ENCODE results near the gene SCGB1D4. TPM values are rescaled to one million over a fixed set of nuclear protein-coding genes. Genes with fewer than 3 reads are reported as not detected.

SCGB1D4 gene
- total RNA-seq, 2 donors from 2014 or later: not detected

DNA sequence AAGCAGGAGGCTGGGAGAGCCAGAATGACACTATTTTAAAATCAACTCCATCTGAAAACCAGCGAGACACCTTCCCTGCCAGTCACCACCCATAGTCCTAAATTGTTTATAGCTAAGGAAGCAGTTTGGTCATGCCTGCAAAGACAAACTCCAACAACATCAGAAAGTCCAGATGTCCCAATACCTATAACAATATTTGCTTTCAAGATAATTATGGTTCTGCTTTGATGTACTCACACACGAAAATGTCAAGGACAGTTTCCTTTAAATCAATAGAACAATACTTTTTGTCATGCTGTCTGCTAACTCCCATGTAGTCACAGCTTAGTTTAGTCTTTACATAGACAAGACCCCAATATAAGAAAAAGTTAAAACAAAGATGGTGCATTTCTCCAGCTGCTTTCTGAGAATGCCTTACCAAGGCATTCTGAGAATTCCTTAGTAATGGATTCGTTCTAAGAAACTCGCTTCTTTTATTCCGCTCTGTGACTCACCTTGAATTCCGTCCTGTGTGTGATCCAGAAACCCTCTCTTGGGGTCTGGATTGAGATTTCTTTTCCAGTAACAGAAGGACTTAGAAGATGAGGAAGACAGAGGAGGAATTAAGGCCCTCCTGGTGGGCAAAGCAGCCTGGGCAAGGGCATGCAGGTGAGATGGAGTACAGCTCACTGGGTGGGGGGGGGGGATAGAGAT, 38.5 kb downstream of the SCGB1D4 start:
- Histone ChIP-seq H3K27me3 (replicated peaks; ENCODE audit: insufficient read depth) (no peaks in the 10 kb centered on the region), H3K36me3 (no peaks in the 10 kb centered on the region), H3K9me3 (no peaks in the 10 kb centered on the region), H3K4me3 (no peak overlapping the region), H3K27ac (no peak overlapping the region), H3K4me1 (ENCODE audit: control insufficient read depth in 1 of 2, low read depth in 2 of 2) (no peaks in the 10 kb centered on the region)
- DNase-seq (ENCODE audit: low spot score) (no peak), ATAC-seq (ENCODE audit: insufficient number of reproducible peaks, low FRiP score, low read depth) (no peak)
- TF ChIP-seq, protein P1, sequence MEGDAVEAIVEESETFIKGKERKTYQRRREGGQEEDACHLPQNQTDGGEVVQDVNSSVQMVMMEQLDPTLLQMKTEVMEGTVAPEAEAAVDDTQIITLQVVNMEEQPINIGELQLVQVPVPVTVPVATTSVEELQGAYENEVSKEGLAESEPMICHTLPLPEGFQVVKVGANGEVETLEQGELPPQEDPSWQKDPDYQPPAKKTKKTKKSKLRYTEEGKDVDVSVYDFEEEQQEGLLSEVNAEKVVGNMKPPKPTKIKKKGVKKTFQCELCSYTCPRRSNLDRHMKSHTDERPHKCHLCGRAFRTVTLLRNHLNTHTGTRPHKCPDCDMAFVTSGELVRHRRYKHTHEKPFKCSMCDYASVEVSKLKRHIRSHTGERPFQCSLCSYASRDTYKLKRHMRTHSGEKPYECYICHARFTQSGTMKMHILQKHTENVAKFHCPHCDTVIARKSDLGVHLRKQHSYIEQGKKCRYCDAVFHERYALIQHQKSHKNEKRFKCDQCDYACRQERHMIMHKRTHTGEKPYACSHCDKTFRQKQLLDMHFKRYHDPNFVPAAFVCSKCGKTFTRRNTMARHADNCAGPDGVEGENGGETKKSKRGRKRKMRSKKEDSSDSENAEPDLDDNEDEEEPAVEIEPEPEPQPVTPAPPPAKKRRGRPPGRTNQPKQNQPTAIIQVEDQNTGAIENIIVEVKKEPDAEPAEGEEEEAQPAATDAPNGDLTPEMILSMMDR (IDR thresholded peaks at IDR 0.05): no peak

DNA sequence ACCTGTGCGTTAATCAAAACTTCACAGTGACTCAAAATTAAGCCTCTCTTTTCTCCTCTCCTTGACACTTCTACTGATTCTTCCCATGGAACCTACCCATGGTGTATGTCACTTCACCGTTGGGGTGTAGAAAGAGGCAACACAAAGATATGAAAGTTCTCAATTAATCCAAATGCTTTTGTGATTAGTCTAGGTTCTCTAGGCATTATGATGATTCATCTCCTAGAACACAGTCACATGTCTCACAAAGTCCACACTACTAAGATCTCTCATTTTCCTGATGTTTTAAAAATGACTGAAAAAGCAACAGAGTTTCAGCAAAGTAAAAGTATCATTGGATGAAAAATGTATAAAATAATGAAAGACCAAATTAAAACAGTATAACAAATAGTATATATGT, 42.6 kb downstream of the SCGB1D4 start:
- DNase-seq (ENCODE audit: low spot score) (no peak), ATAC-seq (ENCODE audit: insufficient number of reproducible peaks, low FRiP score, low read depth) (no peak)
- Histone ChIP-seq H3K4me1 (ENCODE audit: control insufficient read depth in 1 of 2, low read depth in 2 of 2) (no peaks in the 10 kb centered on the region), H3K9me3 (peaks cover 13% of the 10 kb centered on the region), H3K4me3 (no peak overlapping the region), H3K27me3 (replicated peaks; ENCODE audit: insufficient read depth) (no peaks in the 10 kb centered on the region), H3K36me3 (no peaks in the 10 kb centered on the region), H3K27ac (no peak overlapping the region)
- TF ChIP-seq, protein P1 (IDR thresholded peaks at IDR 0.05): no peak

DNA sequence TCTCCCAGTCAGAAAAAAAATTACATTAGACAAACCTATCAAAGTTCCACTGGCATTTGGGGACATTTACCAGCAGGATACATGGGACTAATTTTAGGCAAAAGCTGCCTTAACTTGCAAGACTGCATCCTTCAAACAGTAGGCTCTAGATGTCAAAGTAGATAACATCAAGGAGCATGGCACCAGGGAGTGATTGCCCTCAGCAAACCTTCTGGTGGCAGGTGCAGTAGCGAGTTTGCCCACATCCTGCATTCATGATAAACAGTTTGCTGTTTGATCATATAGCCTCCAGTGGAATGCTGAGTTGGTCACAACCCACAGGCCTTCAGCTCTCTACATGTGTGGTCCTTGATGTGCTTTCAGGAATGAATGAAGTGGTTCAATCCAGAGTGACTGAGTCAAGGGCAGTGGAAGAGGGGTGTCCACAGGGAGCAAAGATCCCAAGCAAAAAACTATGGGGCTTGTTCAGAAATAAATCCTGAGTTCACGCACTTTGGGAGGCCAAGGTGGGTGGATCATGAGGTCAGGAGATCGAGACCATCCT, 44.8 kb downstream of the SCGB1D4 start:
- no peak for ATAC-seq (ENCODE audit: insufficient number of reproducible peaks, low FRiP score, low read depth)
- H3K27me3 ChIP-seq (replicated peaks; ENCODE audit: insufficient read depth): no peaks in the 10 kb centered on the region
- H3K9me3 ChIP-seq: peaks cover 17% of the 10 kb centered on the region
- H3K36me3 ChIP-seq: no peaks in the 10 kb centered on the region
- DNase-seq (ENCODE audit: low spot score): no peak
- TF ChIP-seq, protein P1 (IDR thresholded peaks at IDR 0.05): no peak
- no peak overlapping the region for H3K27ac ChIP-seq
- no peak overlapping the region for H3K4me3 ChIP-seq
- no peaks in the 10 kb centered on the region for H3K4me1 ChIP-seq (ENCODE audit: control insufficient read depth in 1 of 2, low read depth in 2 of 2)

DNA sequence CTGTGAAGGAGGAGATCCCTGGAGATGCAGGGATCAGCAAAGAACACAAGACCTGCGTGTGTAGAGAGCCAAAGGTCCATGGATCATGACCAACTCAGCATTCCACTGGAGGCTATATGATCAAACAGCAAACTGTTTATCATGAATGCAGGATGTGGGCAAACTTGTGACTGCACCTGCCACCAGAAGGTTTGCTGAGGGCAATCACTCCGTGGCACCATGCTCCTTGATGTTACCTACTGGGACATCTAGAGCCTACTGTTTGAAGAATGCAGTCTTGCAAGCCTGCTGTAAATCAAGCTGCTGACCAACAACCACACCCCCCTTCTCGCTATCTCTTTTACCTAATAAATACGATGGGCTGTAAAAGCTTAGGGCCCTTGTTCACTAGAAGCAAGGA, 47.2 kb downstream of the SCGB1D4 start:
- no peak overlapping the region for H3K4me3 ChIP-seq
- no peaks in the 10 kb centered on the region for H3K36me3 ChIP-seq
- H3K4me1 ChIP-seq (ENCODE audit: control insufficient read depth in 1 of 2, low read depth in 2 of 2): no peaks in the 10 kb centered on the region
- H3K27me3 ChIP-seq (replicated peaks; ENCODE audit: insufficient read depth): no peaks in the 10 kb centered on the region
- DNase-seq (ENCODE audit: low spot score) (no peak), ATAC-seq (ENCODE audit: insufficient number of reproducible peaks, low FRiP score, low read depth) (no peak)
- peaks cover 17% of the 10 kb centered on the region for H3K9me3 ChIP-seq
- TF ChIP-seq, protein P1 (IDR thresholded peaks at IDR 0.05): no peak
- no peak overlapping the region for H3K27ac ChIP-seq

Other genes starting within 250 kb of the SCGB1D4 start
- gene INCENP, start 175.1 kb downstream of the SCGB1D4 start, total RNA-seq: 10 to 100 TPM in 1 of 2 donors, 1 to 10 TPM in 1; 8.8 to 13.0 TPM
- gene SCGB1D1, start 108.9 kb downstream of the SCGB1D4 start, total RNA-seq: not detected
- gene SCGB2A1, start 90.4 kb downstream of the SCGB1D4 start, total RNA-seq: not detected
- not detected for gene SCGB1D2, start 56.8 kb downstream of the SCGB1D4 start, total RNA-seq
- 1 to 10 TPM in 1 of 2 donors, not detected in 1; 3.7 TPM for gene SCGB2A2, start 28.9 kb downstream of the SCGB1D4 start, total RNA-seq
- 10 to 100 TPM; 20.2 to 39.7 TPM for gene ASRGL1, start 38.4 kb upstream of the SCGB1D4 start, total RNA-seq
- gene SCGB1A1, start 120.0 kb upstream of the SCGB1D4 start, total RNA-seq: not detected
- 1,000 to 10,000 TPM; 1,009 to 1,046 TPM for gene AHNAK, start 247.7 kb upstream of the SCGB1D4 start, total RNA-seq